Measurements from ENCODE around the gene WWOX.

DNA sequence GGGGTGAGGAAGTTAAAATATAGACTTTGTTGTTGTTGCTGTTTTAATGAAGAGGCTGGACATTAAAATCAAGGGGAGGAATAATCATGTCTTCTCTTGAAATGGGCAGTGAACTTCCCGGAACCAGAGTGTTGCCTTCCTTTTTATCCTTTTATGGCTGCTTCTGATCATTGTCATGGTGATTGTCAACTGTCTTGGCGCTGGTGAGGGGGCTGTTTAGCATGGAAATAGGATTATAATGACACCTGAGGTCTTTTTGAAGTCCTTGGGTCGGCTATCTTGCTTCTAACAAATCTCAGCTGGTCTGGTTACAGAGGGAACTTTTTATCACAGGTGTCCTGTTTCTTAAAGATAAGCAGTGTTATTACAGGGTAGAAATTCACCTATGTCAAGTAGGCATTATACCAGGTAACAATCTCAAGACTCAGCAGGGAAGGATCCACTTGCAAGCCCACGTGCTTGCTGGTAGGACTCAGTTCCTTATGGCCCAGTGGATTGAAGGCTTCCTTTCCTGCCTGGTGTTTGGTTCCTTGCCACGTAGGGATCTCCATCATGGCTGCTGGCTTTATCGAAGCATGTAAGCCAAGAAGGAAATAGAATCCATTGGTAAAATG lies 349.3 kb downstream of the WWOX start:
- TF ChIP-seq SMC3 (IDR thresholded peaks at IDR 0.05; ENCODE audit: low read depth, low read length) (no peak), MAZ (IDR thresholded peaks at IDR 0.05; ENCODE audit: borderline replicate concordance, low read depth, low read length) (no peak), POLR2A (IDR thresholded peaks at IDR 0.05; ENCODE audit: low read depth, low read length) (no peak), CHD1 (IDR thresholded peaks at IDR 0.05; ENCODE audit: low read depth, low read length) (no peak), RCOR1 (IDR thresholded peaks at IDR 0.05; ENCODE audit: insufficient replicate concordance, low read length) (no peak), RFX5 (IDR thresholded peaks at IDR 0.05; ENCODE audit: low read depth, low read length) (no peak)
- TF ChIP-seq, protein P1, sequence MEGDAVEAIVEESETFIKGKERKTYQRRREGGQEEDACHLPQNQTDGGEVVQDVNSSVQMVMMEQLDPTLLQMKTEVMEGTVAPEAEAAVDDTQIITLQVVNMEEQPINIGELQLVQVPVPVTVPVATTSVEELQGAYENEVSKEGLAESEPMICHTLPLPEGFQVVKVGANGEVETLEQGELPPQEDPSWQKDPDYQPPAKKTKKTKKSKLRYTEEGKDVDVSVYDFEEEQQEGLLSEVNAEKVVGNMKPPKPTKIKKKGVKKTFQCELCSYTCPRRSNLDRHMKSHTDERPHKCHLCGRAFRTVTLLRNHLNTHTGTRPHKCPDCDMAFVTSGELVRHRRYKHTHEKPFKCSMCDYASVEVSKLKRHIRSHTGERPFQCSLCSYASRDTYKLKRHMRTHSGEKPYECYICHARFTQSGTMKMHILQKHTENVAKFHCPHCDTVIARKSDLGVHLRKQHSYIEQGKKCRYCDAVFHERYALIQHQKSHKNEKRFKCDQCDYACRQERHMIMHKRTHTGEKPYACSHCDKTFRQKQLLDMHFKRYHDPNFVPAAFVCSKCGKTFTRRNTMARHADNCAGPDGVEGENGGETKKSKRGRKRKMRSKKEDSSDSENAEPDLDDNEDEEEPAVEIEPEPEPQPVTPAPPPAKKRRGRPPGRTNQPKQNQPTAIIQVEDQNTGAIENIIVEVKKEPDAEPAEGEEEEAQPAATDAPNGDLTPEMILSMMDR (conservative IDR thresholded peaks at IDR 0.05; ENCODE audit: low read depth, low read length): no peak
- TF ChIP-seq, protein P2, sequence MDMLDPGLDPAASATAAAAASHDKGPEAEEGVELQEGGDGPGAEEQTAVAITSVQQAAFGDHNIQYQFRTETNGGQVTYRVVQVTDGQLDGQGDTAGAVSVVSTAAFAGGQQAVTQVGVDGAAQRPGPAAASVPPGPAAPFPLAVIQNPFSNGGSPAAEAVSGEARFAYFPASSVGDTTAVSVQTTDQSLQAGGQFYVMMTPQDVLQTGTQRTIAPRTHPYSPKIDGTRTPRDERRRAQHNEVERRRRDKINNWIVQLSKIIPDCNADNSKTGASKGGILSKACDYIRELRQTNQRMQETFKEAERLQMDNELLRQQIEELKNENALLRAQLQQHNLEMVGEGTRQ (IDR thresholded peaks at IDR 0.05; ENCODE audit: low read depth, low read length): no peak
